HepG2 (cell line): ENCODE results near the gene GNMT. TPM values are rescaled to one million over a fixed set of nuclear protein-coding genes. Genes with fewer than 3 reads are reported as not detected.

Experiments
- ADNP ChIP-seq: sonication (generic); formaldehyde crosslinking; IDR thresholded peaks from 2 replicates; pipeline ENCODE4 v1.4.0; 2020; ENCODE audit warnings: missing genetic modification reagents
- CBX5 ChIP-seq: sonication (generic); formaldehyde crosslinking; IDR thresholded peaks from 2 replicates; pipeline ENCODE4 v1.4.0; 2020; ENCODE audit warnings: missing genetic modification reagents, borderline replicate concordance
- CCDC6 ChIP-seq: sonication (generic); formaldehyde crosslinking; IDR thresholded peaks from 2 replicates; pipeline ENCODE4 v1.8.1; 2022; ENCODE audit warnings: mild to moderate bottlenecking, missing genetic modification reagents, moderate library complexity
- CHD2 ChIP-seq: IDR thresholded peaks from 2 replicates; pipeline ENCODE4 v1.6.1; 2011; ENCODE audit warnings: low read depth, low read length, improper control_type of control experiment
- FOSL2 ChIP-seq: sonication (generic); formaldehyde crosslinking; IDR thresholded peaks from 2 replicates; pipeline ENCODE4 v1.4.0; 2020; ENCODE audit warnings: missing genetic modification reagents
- HOXD1 ChIP-seq: sonication (generic); formaldehyde crosslinking; IDR thresholded peaks from 2 replicates; pipeline ENCODE4 v1.5.0; 2020; ENCODE audit warnings: missing genetic modification reagents
- MAFF ChIP-seq: IDR thresholded peaks from 2 replicates; pipeline ENCODE4 v1.6.1; 2011; ENCODE audit warnings: low read depth, low read length, improper control_type of control experiment
- MYC ChIP-seq: sonication (generic); formaldehyde crosslinking; IDR thresholded peaks from 2 replicates; pipeline ENCODE4 v1.9.0; 2021; ENCODE audit warnings: missing genetic modification reagents, borderline replicate concordance
- NR2F6 ChIP-seq, 2 experiments: IDR thresholded peaks; 2 replicates each; pipeline ENCODE4 v1.6.1; 2016; ENCODE audit warnings: antibody characterized with exemption in 1 of 2, mild to moderate bottlenecking in 1 of 2
- PHF21A ChIP-seq: sonication (generic); formaldehyde crosslinking; IDR thresholded peaks from 2 replicates; pipeline ENCODE4 v1.5.0; 2020; ENCODE audit warnings: mild to moderate bottlenecking, missing genetic modification reagents
- POGZ ChIP-seq: sonication (generic); formaldehyde crosslinking; IDR thresholded peaks from 2 replicates; pipeline ENCODE4 v1.4.0; 2020; ENCODE audit warnings: mild to moderate bottlenecking, missing genetic modification reagents
- POLR2AphosphoS5 ChIP-seq: IDR thresholded peaks from 2 replicates; pipeline ENCODE4 v1.6.1; 2012; ENCODE audit warnings: low read depth, low read length
- ZBTB38 ChIP-seq: sonication (generic); formaldehyde crosslinking; IDR thresholded peaks from 2 replicates; pipeline ENCODE4 v1.5.1; 2020; ENCODE audit warnings: mild to moderate bottlenecking, missing genetic modification reagents
- ZBTB7B ChIP-seq: sonication (generic); formaldehyde crosslinking; IDR thresholded peaks from 2 replicates; pipeline ENCODE4 v1.4.0; 2020; ENCODE audit warnings: missing genetic modification reagents
- ZFP82 ChIP-seq: sonication (generic); formaldehyde crosslinking; IDR thresholded peaks from 2 replicates; pipeline ENCODE4 v1.5.1; 2020; ENCODE audit warnings: mild to moderate bottlenecking, missing genetic modification reagents, borderline replicate concordance
- ZMYM4 ChIP-seq: sonication (generic); formaldehyde crosslinking; IDR thresholded peaks from 2 replicates; pipeline ENCODE4 v1.8.1; 2023; ENCODE audit warnings: mild to moderate bottlenecking, missing genetic modification reagents
- ZNF224 ChIP-seq: sonication (generic); formaldehyde crosslinking; IDR thresholded peaks from 2 replicates; pipeline ENCODE4 v1.5.0; 2020; ENCODE audit warnings: mild to moderate bottlenecking, missing genetic modification reagents
- ZNF24 ChIP-seq: fragments of 450-650 bp; IDR thresholded peaks from 2 replicates; pipeline ENCODE4 v1.6.1; 2017; ENCODE audit warnings: antibody characterized with exemption, mild to moderate bottlenecking
- ZNF761 ChIP-seq: sonication (generic); formaldehyde crosslinking; conservative IDR thresholded peaks from 2 replicates; pipeline ENCODE4 v1.4.0; 2020; ENCODE audit warnings: mild to moderate bottlenecking, missing genetic modification reagents
- ZSCAN12 ChIP-seq: sonication (generic); formaldehyde crosslinking; IDR thresholded peaks from 2 replicates; pipeline ENCODE4 v1.9.0; 2021; ENCODE audit warnings: mild to moderate bottlenecking, missing genetic modification reagents
- ZSCAN29 ChIP-seq: sonication (generic); formaldehyde crosslinking; conservative IDR thresholded peaks from 2 replicates; pipeline ENCODE4 v1.4.0; 2020; ENCODE audit warnings: mild to moderate bottlenecking, missing genetic modification reagents
- polyA plus RNA-seq, 8 experiments: library from polyadenylated mRNA; depleted of rRNA in 3 of 8; stranded (reverse) in 7 of 8; unstranded in 1 of 8; fragments of >200 nt; fragmentation: Illumina TruSeq in 4 of 8; extraction: Trizol in 4 of 8; gene quantifications; 2 replicates each; pipeline versions ENCODE4 v1.2.1 to v1.2.3, GENCODE V29; 2011 to 2016; ENCODE audit warnings: low read depth in 4 of 8, missing spikeins in 1 of 8, mixed read lengths in 1 of 8; ENCODE audit not compliant: insufficient read depth in 1 of 8
- total RNA-seq, 5 experiments: library from RNA; depleted of rRNA; stranded (reverse); fragments of >200 nt; fragmentation: Illumina TruSeq; extraction: Trizol; gene quantifications; 2 replicates each; pipeline ENCODE4 v1.2.3, GENCODE V29; 2016; ENCODE audit warnings: low read depth in 1 of 5
- TF ChIP-seq, protein P1 (sequence below): IDR thresholded peaks from 2 replicates; pipeline ENCODE4 v1.6.1; 2016; ENCODE audit warnings: missing compliant biosample characterization, missing genetic modification reagents, borderline replicate concordance
- TF ChIP-seq, protein P2 (sequence below), 2 experiments: sonication (generic) in 1 of 2; formaldehyde crosslinking in 1 of 2; IDR thresholded peaks; 2 replicates each; pipeline versions ENCODE4 v1.4.0 to v1.6.1; 2016 to 2020; ENCODE audit warnings: borderline replicate concordance in 1 of 2, low read depth in 1 of 2, mild to moderate bottlenecking in 1 of 2, missing genetic modification reagents in 1 of 2
- TF ChIP-seq, protein P3 (sequence below): IDR thresholded peaks from 2 replicates; pipeline ENCODE4 v1.6.1; 2012; ENCODE audit warnings: low read length, improper control_type of control experiment

The GNMT gene
- total and polyA plus RNA-seq, 2 of the 13 experiments (the other 11 are each of a cell fraction or from before 2014, with no cell fraction given): 2.8 to 7.0 TPM

DNA sequence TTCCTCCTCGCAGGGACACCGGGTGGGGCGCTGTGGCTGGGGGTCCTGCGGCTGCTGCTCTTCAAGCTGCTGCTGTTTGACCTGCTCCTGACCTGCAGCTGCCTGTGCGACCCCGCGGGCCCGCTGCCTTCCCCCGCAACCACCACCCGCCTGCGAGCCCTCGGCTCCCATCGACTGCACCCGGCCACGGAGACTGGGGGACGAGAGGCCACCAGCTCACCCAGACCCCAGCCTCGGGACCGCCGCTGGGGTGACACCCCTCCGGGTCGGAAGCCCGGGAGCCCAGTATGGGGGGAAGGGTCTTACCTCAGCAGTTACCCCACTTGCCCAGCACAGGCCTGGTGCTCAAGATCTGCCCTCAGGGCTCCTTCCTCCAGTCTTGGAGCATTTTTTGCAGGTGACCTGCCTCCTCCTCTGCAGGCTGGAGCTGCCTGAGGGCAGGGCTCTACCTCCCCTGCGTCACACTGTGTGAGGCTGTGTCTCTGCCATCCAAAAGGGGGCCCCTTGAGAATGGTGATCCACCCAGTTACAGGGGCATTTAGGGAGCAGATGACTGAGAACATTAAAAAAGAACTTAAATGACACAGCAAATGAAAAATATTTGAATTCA lies 35.2 kb upstream of the GNMT start (continued):
- no peak for TF ChIP-seq CBX5 (CRISPR knock-in tag)
- TF ChIP-seq CHD2: no peak
- no peak for TF ChIP-seq ZNF761 (CRISPR knock-in tag)
- TF ChIP-seq MYC (CRISPR knock-in tag): no peak
- TF ChIP-seq ZBTB7B: 0 out of 2 replicates have a peak, but pooled peaks have one; percentile 15
- TF ChIP-seq POLR2AphosphoS5: no peak
- TF ChIP-seq, protein P1, sequence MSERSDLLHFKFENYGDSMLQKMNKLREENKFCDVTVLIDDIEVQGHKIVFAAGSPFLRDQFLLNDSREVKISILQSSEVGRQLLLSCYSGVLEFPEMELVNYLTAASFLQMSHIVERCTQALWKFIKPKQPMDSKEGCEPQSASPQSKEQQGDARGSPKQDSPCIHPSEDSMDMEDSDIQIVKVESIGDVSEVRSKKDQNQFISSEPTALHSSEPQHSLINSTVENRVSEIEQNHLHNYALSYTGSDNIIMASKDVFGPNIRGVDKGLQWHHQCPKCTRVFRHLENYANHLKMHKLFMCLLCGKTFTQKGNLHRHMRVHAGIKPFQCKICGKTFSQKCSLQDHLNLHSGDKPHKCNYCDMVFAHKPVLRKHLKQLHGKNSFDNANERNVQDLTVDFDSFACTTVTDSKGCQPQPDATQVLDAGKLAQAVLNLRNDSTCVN: no peak
- TF ChIP-seq POGZ (CRISPR knock-in tag): no peak
- no peak for TF ChIP-seq CCDC6 (CRISPR knock-in tag)
- no peak for TF ChIP-seq ZSCAN12 (CRISPR knock-in tag)
- no peak for TF ChIP-seq ZNF24
- TF ChIP-seq, protein P2, sequence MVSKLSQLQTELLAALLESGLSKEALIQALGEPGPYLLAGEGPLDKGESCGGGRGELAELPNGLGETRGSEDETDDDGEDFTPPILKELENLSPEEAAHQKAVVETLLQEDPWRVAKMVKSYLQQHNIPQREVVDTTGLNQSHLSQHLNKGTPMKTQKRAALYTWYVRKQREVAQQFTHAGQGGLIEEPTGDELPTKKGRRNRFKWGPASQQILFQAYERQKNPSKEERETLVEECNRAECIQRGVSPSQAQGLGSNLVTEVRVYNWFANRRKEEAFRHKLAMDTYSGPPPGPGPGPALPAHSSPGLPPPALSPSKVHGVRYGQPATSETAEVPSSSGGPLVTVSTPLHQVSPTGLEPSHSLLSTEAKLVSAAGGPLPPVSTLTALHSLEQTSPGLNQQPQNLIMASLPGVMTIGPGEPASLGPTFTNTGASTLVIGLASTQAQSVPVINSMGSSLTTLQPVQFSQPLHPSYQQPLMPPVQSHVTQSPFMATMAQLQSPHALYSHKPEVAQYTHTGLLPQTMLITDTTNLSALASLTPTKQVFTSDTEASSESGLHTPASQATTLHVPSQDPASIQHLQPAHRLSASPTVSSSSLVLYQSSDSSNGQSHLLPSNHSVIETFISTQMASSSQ (IDR thresholded peaks at IDR 0.05; ENCODE audit: low read depth): no peak
- TF ChIP-seq, protein P2 (CRISPR knock-in tag; IDR thresholded peaks at IDR 0.05; ENCODE audit: borderline replicate concordance): no peak
- TF ChIP-seq, protein P3, sequence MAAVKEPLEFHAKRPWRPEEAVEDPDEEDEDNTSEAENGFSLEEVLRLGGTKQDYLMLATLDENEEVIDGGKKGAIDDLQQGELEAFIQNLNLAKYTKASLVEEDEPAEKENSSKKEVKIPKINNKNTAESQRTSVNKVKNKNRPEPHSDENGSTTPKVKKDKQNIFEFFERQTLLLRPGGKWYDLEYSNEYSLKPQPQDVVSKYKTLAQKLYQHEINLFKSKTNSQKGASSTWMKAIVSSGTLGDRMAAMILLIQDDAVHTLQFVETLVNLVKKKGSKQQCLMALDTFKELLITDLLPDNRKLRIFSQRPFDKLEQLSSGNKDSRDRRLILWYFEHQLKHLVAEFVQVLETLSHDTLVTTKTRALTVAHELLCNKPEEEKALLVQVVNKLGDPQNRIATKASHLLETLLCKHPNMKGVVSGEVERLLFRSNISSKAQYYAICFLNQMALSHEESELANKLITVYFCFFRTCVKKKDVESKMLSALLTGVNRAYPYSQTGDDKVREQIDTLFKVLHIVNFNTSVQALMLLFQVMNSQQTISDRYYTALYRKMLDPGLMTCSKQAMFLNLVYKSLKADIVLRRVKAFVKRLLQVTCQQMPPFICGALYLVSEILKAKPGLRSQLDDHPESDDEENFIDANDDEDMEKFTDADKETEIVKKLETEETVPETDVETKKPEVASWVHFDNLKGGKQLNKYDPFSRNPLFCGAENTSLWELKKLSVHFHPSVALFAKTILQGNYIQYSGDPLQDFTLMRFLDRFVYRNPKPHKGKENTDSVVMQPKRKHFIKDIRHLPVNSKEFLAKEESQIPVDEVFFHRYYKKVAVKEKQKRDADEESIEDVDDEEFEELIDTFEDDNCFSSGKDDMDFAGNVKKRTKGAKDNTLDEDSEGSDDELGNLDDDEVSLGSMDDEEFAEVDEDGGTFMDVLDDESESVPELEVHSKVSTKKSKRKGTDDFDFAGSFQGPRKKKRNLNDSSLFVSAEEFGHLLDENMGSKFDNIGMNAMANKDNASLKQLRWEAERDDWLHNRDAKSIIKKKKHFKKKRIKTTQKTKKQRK: no peak
- TF ChIP-seq ZNF224 (CRISPR knock-in tag): no peak
- no peak for TF ChIP-seq MAFF
- TF ChIP-seq FOSL2 (CRISPR knock-in tag): no peak
- TF ChIP-seq ADNP: no peak
- TF ChIP-seq ZMYM4 (CRISPR knock-in tag): peak; percentile 26; the same call in 1 of the 2 replicates
- no peak for TF ChIP-seq PHF21A (CRISPR knock-in tag)
- TF ChIP-seq ZSCAN29 (CRISPR knock-in tag): no peak
- no peak for TF ChIP-seq ZFP82 (CRISPR knock-in tag)
- TF ChIP-seq NR2F6 (IDR thresholded peaks at IDR 0.05): no peak
- no peak for TF ChIP-seq NR2F6 (CRISPR knock-in tag; IDR thresholded peaks at IDR 0.05)
- TF ChIP-seq ZBTB38 (CRISPR knock-in tag): peak; percentile 45; the same call in 1 of the 2 replicates
- no peak for TF ChIP-seq HOXD1 (CRISPR knock-in tag)
